Measurements from ENCODE around the gene PNMT. TPM values are rescaled to one million over a fixed set of nuclear protein-coding genes. Genes with fewer than 3 reads are reported as not detected.
"Not testable (repeated sequence)": the region's sequence is repeated elsewhere in the genome, so short reads cannot be mapped to it uniquely, and the experiment has no call there.

Gene PNMT
- total RNA-seq, 4 donors from 2014 or later, result 3.8 to 5.0 (median 4.7) TPM; not detected in 1

GRCh38 chr17:39706383-39706782 lies 38.1 kb downstream of the PNMT start:
- H3K36me3 ChIP-seq, result no peaks in the 10 kb centered on the region
- no peak overlapping the region for H3K27ac ChIP-seq
- intact Hi-C loops (cut with DNase I; ENCODE audit: low total_unique reads), result no loop called here
- no peaks in the 10 kb centered on the region for H3K4me1 ChIP-seq
- no peak for TF ChIP-seq POLR2A (IDR thresholded peaks at IDR 0.05)
- no peak for TF ChIP-seq CTCF (IDR thresholded peaks at IDR 0.05)
- no peaks in the 10 kb centered on the region for H3K9me3 ChIP-seq
- no peaks in the 10 kb centered on the region for H3K27me3 ChIP-seq
- no peak for DNase-seq
- H3K4me3 ChIP-seq, result no peak overlapping the region

DNA sequence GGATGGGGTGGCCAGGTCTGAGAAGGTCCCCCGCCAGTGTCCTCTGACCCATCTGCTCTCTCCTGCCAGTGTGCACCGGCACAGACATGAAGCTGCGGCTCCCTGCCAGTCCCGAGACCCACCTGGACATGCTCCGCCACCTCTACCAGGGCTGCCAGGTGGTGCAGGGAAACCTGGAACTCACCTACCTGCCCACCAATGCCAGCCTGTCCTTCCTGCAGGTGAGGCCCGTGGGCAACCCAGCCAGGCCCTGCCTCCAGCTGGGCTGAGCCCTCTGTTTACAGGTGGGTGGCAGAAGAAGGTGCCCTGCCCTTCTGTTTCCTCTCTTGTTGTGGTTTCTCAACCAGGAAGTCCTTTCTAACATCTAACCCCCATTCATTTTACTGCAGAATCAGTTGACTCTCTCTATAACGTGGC lies 38.7 kb downstream of the PNMT start:
- H3K4me3 ChIP-seq, result no peak overlapping the region
- H3K36me3 ChIP-seq, result no peaks in the 10 kb centered on the region
- no peak for DNase-seq
- intact Hi-C loops (cut with DNase I; ENCODE audit: low total_unique reads), result no loop called here
- no peak for TF ChIP-seq POLR2A (IDR thresholded peaks at IDR 0.05)
- TF ChIP-seq CTCF (IDR thresholded peaks at IDR 0.05), result no peak
- no peaks in the 10 kb centered on the region for H3K4me1 ChIP-seq
- H3K27ac ChIP-seq, result no peak overlapping the region
- H3K9me3 ChIP-seq, result no peaks in the 10 kb centered on the region
- H3K27me3 ChIP-seq, result no peaks in the 10 kb centered on the region

DNA sequence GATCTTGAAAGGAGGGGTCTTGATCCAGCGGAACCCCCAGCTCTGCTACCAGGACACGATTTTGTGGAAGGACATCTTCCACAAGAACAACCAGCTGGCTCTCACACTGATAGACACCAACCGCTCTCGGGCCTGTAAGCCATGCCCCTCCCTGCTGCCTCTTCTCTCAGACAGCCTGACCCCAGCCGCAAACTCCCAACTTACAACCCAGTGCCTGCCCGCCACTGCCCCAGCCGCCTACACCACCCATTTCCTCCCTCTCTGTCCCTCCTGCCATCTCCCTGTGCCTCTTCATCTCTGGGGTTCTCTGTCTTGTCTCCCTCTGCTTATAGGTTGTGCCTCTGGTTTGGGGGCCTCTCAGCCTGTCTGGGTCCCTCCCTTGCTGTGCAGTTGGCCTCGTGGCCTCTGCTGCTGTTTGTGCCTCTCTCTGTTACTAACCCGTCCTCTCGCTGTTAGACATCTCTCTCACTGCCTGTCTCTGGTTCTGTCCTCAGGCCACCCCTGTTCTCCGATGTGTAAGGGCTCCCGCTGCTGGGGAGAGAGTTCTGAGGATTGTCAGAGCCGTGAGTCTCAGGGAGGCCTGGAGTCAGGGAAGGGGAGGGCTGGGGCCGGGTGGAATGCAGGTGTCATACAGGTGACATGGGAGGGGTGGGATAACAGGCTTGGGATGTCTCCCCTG lies 41.2 kb downstream of the PNMT start:
- no peak overlapping the region for H3K4me3 ChIP-seq
- no peaks in the 10 kb centered on the region for H3K4me1 ChIP-seq
- intact Hi-C loops (cut with DNase I; ENCODE audit: low total_unique reads), result no loop called here
- H3K9me3 ChIP-seq, result no peaks in the 10 kb centered on the region
- no peak for DNase-seq
- H3K27ac ChIP-seq, result no peak overlapping the region
- H3K36me3 ChIP-seq, result no peaks in the 10 kb centered on the region
- no peaks in the 10 kb centered on the region for H3K27me3 ChIP-seq
- TF ChIP-seq CTCF (IDR thresholded peaks at IDR 0.05), result no peak
- TF ChIP-seq POLR2A (IDR thresholded peaks at IDR 0.05), result no peak

DNA sequence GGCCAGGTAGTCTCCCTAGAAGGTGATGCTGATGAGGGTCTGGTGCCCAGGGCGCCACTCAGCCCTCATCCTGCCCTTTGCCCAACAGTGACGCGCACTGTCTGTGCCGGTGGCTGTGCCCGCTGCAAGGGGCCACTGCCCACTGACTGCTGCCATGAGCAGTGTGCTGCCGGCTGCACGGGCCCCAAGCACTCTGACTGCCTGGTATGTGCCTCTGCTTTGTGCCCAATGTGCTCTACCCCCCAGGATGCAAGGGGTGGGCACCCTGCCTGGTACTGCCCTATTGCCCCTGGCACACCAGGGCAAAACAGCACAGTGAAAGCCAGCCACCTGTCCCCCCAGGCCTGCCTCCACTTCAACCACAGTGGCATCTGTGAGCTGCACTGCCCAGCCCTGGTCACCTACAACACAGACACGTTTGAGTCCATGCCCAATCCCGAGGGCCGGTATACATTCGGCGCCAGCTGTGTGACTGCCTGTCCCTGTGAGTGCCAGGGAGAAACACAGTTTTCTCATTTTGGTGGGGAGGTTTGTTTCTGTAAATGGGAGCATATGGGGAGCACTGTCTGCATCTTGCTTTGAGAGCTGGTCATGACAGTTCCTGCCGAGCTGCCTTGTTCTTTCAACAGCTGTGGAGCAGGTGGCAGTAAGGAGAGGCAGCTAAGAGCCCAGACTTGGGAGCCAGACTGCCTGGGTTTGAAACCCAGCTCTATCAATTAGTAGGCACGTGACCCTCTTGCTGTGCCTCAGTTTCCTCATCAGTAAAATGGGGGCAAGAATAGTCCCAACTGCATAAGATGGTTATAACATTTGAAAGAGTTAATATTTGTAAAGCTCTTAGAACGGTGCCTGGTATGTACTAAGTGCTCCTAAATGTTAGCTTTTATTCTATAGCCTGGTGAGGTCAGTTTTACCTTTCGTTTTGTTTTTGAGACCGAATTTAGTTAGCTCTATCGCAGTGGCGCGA lies 42.0 kb downstream of the PNMT start:
- H3K27ac ChIP-seq, result no peak overlapping the region
- H3K9me3 ChIP-seq, result no peaks in the 10 kb centered on the region
- no peaks in the 10 kb centered on the region for H3K27me3 ChIP-seq
- H3K36me3 ChIP-seq, result no peaks in the 10 kb centered on the region
- intact Hi-C loops (cut with DNase I; ENCODE audit: low total_unique reads), result no loop called here
- no peak overlapping the region for H3K4me3 ChIP-seq
- DNase-seq, result no peak
- TF ChIP-seq CTCF (IDR thresholded peaks at IDR 0.05), result no peak
- TF ChIP-seq POLR2A (IDR thresholded peaks at IDR 0.05), result no peak
- no peaks in the 10 kb centered on the region for H3K4me1 ChIP-seq

DNA sequence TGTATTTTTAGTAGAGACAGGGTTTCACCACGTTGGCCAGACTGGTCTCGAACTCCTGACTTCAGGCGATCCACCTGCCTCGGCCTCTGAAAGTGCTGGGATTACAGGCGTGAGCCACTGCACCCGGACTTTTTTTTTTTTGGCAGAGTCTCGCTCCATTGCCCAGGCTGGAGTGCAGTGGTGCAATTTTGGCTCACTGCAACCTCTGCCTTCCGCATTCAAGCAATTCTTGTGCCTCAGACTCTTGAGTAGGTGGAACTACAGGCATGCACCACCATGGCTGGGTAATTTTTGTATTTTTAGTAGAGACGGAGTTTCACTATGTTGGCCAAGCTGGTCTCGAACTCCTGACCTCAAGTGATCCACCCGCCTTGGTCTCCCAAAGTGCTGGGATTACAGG lies 42.8 kb downstream of the PNMT start:
- H3K4me1 ChIP-seq; intact Hi-C loops (cut with DNase I; ENCODE audit: low total_unique reads); H3K36me3 ChIP-seq; H3K9me3 ChIP-seq; H3K27me3 ChIP-seq; DNase-seq; H3K27ac ChIP-seq; H3K4me3 ChIP-seq: not testable (repeated sequence)

All from uterus (tissue), 4 donors.